Liver (tissue), 9 donors: ENCODE results near the gene ABCB9. TPM values are rescaled to one million over a fixed set of nuclear protein-coding genes. Genes with fewer than 3 reads are reported as not detected.

ENCODE experiments used
- DNase-seq: peaks from one replicate; pipeline ENCODE4 v3.0.0-alpha.2; 2017; ENCODE audit warnings: low spot score
- H3K27ac ChIP-seq, 2 donors: one replicate each; pipeline ENCODE4 v1.7.0; 2013; ENCODE audit warnings: inconsistent platforms in 2 of 2, low read length in 2 of 2, control low read depth in 1 of 2, low read depth in 1 of 2, mild to moderate bottlenecking in 1 of 2
- H3K27me3 ChIP-seq, 4 donors: one replicate each; pipeline versions ENCODE4 v1.6.1 to v1.7.0; 2013; ENCODE audit warnings: low read length in 3 of 4, inconsistent platforms in 1 of 4, mild to moderate bottlenecking in 1 of 4, moderate library complexity in 1 of 4; ENCODE audit not compliant: control insufficient read depth in 4 of 4, insufficient read depth in 4 of 4
- H3K36me3 ChIP-seq, 4 donors: one replicate each; pipeline versions ENCODE4 v1.6.1 to v1.7.0; 2013; ENCODE audit warnings: low read length in 3 of 4, mild to moderate bottlenecking in 3 of 4, low read depth in 1 of 4, moderate library complexity in 1 of 4; ENCODE audit not compliant: control insufficient read depth in 4 of 4, insufficient read depth in 3 of 4
- H3K4me1 ChIP-seq, 4 donors: one replicate each; pipeline versions ENCODE4 v1.6.1 to v1.7.0; 2013; ENCODE audit warnings: low read length in 3 of 4, mild to moderate bottlenecking in 3 of 4, moderate library complexity in 1 of 4; ENCODE audit not compliant: control insufficient read depth in 4 of 4, insufficient read depth in 4 of 4
- H3K4me3 ChIP-seq, 3 donors: one replicate each; pipeline versions ENCODE4 v1.6.1 to v1.7.0; 2013; ENCODE audit warnings: low read length in 3 of 3, control low read depth in 1 of 3, low read depth in 1 of 3, mild to moderate bottlenecking in 1 of 3
- H3K9ac ChIP-seq, 2 donors: one replicate each; pipeline ENCODE4 v1.7.0; 2013; ENCODE audit warnings: low read length in 2 of 2, mild to moderate bottlenecking in 2 of 2, moderate library complexity in 2 of 2, control low read depth in 1 of 2, low read depth in 1 of 2
- H3K9me3 ChIP-seq, 4 donors: one replicate each; pipeline versions ENCODE4 v1.6.1 to v1.7.0; 2013; ENCODE audit warnings: low read length in 3 of 4; ENCODE audit not compliant: control insufficient read depth in 4 of 4
- GABPA ChIP-seq, 2 donors: IDR thresholded peaks in 1 of 2; conservative IDR thresholded peaks in 1 of 2; 2 replicates each; pipeline ENCODE4 v1.6.1; 2016; ENCODE audit warnings: antibody characterized with exemption in 2 of 2, mild to moderate bottlenecking in 1 of 2, moderate library complexity in 1 of 2
- NR2F2 ChIP-seq: IDR thresholded peaks from 2 replicates; pipeline ENCODE4 v1.6.1; 2016; ENCODE audit warnings: antibody characterized with exemption
- RAD21 ChIP-seq, 2 donors: IDR thresholded peaks; 2 replicates each; pipeline ENCODE4 v1.6.1; 2016; ENCODE audit warnings: antibody characterized with exemption in 2 of 2, mild to moderate bottlenecking in 2 of 2
- RXRA ChIP-seq, 2 donors: IDR thresholded peaks; 2 replicates each; pipeline ENCODE4 v1.6.1; 2017 to 2018; ENCODE audit warnings: antibody characterized with exemption in 2 of 2, mild to moderate bottlenecking in 1 of 2
- SP1 ChIP-seq: IDR thresholded peaks from 2 replicates; pipeline ENCODE4 v1.6.1; 2018; ENCODE audit warnings: antibody characterized with exemption, mild to moderate bottlenecking
- WGBS: extraction: QIAGEN DNeasy Blood & Tissue Kit; methylation state at CpG from one replicate; pipeline ENCODE4 v1.1.7; 2013; 5-methylcytosine and 5-hydroxymethylcytosine counted together
- polyA plus RNA-seq, 2 donors: library from polyadenylated mRNA; stranded (reverse) in 1 of 2; unstranded in 1 of 2; fragments of 200-250 nt in 1 of 2; fragments of >200 nt in 1 of 2; fragmentation: Nextera tagmentation in 1 of 2; extraction: Ambion mirVana in 1 of 2; gene quantifications; one replicate each; pipeline versions ENCODE4 v1.2.1 to v1.2.3, GENCODE V29; 2013 to 2015
- total RNA-seq, 2 donors: library from RNA; depleted of rRNA; stranded (reverse); fragments of >200 nt; gene quantifications; one replicate each; pipeline ENCODE4 v1.2.3, GENCODE V29; 2014
- TF ChIP-seq, protein P1 (sequence below): fragments of 150-350 bp; IDR thresholded peaks from 2 replicates; pipeline ENCODE4 v1.5.1; 2017; ENCODE audit warnings: improper control_type of control experiment, low read depth, low read length; ENCODE audit not compliant: missing input control
- TF ChIP-seq, protein P2 (sequence below): IDR thresholded peaks from 2 replicates; pipeline ENCODE4 v1.6.1; 2016; ENCODE audit warnings: antibody characterized with exemption
- TF ChIP-seq, protein P3 (sequence below): IDR thresholded peaks from 2 replicates; pipeline ENCODE4 v1.6.1; 2016; ENCODE audit warnings: antibody characterized with exemption
- donor health status: healthy.
- donor health status: healthy.
- donor health status: healthy.
- donor health status: healthy.
- donor health status: healthy.

The ABCB9 gene
- total and polyA plus RNA-seq, 4 donors: 0.29 to 3.3 (median 1.3) TPM

DNA sequence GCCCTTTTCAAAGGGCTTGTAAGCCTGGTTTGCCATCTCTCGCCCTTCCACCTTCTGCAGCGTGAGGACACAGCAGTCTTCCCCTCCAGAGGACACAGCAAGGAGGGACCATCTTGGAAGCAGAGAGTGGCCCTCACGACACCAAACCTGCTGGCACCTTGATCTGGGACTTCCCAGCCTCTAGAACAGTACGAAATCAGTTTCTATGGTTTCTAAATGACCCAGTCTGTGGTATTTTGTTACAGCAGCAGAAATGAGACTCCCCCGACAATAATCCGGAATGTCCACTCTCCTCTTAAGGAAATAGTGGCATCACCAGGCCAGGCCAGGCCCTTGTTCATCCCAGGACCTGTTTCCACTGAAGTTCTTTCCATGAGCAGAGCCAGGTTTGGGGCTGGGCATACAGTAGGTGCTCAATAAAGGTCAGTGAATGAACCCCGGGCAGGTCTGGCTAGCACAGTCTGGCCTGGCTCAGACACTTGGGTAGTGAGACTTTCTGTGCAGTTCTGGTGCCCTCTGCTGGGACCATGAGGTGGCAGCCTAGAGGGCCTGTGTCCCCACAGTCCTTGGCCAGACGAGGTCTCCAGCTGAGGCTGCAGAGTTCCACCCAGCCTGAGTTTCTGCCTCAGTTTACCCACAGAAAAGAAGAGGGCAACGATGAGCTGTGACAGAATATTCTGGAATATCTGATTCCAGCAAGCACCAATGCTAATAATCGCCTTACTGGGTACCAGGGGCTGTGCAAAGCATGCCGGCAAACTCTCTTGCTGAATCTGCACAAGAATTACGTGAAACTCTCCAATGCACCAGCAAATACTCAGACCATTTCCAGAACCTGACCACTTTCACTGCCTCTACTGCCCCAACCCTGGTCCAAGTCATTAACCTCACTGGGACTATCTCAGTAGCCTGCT lies 14.0 kb downstream of the ABCB9 start:
- peak; percentile 75 for DNase-seq
- H3K9me3 ChIP-seq: no peaks in the 10 kb centered on the region
- no peaks in the 10 kb centered on the region for H3K4me1 ChIP-seq
- WGBS: 64% methylated on average over 12 of the region's 12 CpGs
- H3K36me3 ChIP-seq: no peaks in the 10 kb centered on the region
- H3K4me3 ChIP-seq: no peak overlapping the region
- H3K27me3 ChIP-seq: no peaks in the 10 kb centered on the region
- TF ChIP-seq, protein P1, sequence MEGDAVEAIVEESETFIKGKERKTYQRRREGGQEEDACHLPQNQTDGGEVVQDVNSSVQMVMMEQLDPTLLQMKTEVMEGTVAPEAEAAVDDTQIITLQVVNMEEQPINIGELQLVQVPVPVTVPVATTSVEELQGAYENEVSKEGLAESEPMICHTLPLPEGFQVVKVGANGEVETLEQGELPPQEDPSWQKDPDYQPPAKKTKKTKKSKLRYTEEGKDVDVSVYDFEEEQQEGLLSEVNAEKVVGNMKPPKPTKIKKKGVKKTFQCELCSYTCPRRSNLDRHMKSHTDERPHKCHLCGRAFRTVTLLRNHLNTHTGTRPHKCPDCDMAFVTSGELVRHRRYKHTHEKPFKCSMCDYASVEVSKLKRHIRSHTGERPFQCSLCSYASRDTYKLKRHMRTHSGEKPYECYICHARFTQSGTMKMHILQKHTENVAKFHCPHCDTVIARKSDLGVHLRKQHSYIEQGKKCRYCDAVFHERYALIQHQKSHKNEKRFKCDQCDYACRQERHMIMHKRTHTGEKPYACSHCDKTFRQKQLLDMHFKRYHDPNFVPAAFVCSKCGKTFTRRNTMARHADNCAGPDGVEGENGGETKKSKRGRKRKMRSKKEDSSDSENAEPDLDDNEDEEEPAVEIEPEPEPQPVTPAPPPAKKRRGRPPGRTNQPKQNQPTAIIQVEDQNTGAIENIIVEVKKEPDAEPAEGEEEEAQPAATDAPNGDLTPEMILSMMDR: peak; percentile 92
- TF ChIP-seq NR2F2: no peak
- no peak for TF ChIP-seq GABPA (IDR thresholded peaks at IDR 0.05 in 1 of 2, conservative IDR thresholded peaks at IDR 0.05 in 1 of 2)
- TF ChIP-seq RAD21 (IDR thresholded peaks at IDR 0.05): peak; percentile 98 to 99
- TF ChIP-seq RXRA (IDR thresholded peaks at IDR 0.05): no peak
- H3K27ac ChIP-seq: no peak overlapping the region
- H3K9ac ChIP-seq: no peak overlapping the region

DNA sequence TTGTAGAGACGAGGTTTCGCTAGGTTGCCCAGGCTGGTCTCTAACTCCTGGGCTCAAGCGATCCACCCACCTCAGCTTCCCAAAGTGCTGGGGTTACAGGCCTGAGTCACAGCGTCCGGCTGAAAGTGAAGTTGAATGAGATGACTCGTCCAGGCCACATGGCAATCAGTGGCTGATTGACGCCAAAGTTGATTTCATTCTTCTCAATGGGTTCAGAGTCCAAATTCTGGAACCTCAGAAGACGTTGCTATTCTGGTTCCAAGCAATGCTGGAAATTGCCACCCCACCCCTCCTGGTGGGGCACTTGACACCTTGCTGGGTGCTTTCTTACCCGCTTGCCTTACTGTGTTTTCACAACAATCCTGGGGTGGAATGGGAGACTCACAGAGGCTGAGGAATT lies 14.9 kb downstream of the ABCB9 start:
- no peak for DNase-seq
- H3K27ac ChIP-seq: no peak overlapping the region

More for the DNA sequence above, 14.9 kb downstream of the ABCB9 start:
- no peaks in the 10 kb centered on the region for H3K4me1 ChIP-seq
- TF ChIP-seq, protein P2, sequence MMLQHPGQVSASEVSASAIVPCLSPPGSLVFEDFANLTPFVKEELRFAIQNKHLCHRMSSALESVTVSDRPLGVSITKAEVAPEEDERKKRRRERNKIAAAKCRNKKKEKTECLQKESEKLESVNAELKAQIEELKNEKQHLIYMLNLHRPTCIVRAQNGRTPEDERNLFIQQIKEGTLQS: no peak
- no peak for TF ChIP-seq SP1
- TF ChIP-seq NR2F2: no peak
- TF ChIP-seq, protein P1: no peak
- TF ChIP-seq, protein P3, sequence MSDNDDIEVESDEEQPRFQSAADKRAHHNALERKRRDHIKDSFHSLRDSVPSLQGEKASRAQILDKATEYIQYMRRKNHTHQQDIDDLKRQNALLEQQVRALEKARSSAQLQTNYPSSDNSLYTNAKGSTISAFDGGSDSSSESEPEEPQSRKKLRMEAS: no peak
- TF ChIP-seq RAD21 (IDR thresholded peaks at IDR 0.05): no peak
- H3K9me3 ChIP-seq: no peaks in the 10 kb centered on the region
- no peaks in the 10 kb centered on the region for H3K27me3 ChIP-seq
- no peak overlapping the region for H3K4me3 ChIP-seq
- H3K36me3 ChIP-seq: no peaks in the 10 kb centered on the region
- WGBS: 85% methylated on average over 9 of the region's 9 CpGs
- H3K9ac ChIP-seq: no peak overlapping the region
